HL-60 (cell line): ENCODE results near the gene NELFE.

Experiments
- CTCF ChIP-seq: IDR thresholded peaks from one replicate; pipeline ENCODE4 v1.5.1; 2011; ENCODE audit warnings: low read length, control low read depth, inconsistent platforms; ENCODE audit not compliant: insufficient read depth
- GABPA ChIP-seq: IDR thresholded peaks from 2 replicates; pipeline ENCODE4 v1.6.1; 2012; ENCODE audit warnings: low read depth
- POLR2AphosphoS5 ChIP-seq: IDR thresholded peaks from 2 replicates; pipeline ENCODE4 v1.6.1; 2012; ENCODE audit warnings: low read depth
- SPI1 ChIP-seq: IDR thresholded peaks from 2 replicates; pipeline ENCODE4 v1.6.1; 2012; ENCODE audit warnings: low read depth, mild to moderate bottlenecking, borderline replicate concordance

GRCh38 chr6:31961616-31962015, 2.8 kb upstream of the NELFE start:
- TF ChIP-seq CTCF: no peak
- TF ChIP-seq POLR2AphosphoS5: no peak
- TF ChIP-seq GABPA: no peak
- no peak for TF ChIP-seq SPI1
